GM19463 (cell line): ENCODE measurements around the gene LCE2C.

Experiments
- ATAC-seq: cut with Tn5 transposase; IDR thresholded peaks from one replicate; pipeline ENCODE4 v1.9.1; 2021; ENCODE audit warnings: mild to moderate bottlenecking, moderate library complexity; ENCODE audit not compliant: unreplicated experiment

Gene LCE2C

DNA sequence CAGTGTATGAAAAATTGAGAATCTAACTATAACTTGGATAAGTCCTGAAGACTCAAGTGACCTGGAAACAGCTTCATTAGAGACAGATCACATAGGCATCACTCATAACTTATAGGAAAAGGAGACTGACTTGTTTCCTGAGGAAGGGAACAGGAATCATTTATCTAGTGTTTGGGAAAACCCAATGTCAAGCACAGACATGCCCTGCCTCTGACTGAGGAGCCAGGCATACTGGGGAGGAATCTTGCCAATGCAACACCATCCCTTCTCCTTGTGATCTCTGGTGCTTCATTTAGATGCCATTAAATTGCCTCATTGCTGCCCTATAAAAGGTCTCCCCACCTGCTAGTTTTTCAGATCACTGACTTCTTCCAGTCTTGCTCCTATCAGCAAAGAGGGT, 43.2 kb downstream of the LCE2C start:
- ATAC-seq, result no peak

GRCh38 chr1:152725261-152725660, 50.2 kb downstream of the LCE2C start:
- ATAC-seq, result no peak
